Keratinocyte (primary cell): ENCODE data around the gene UVSSA. TPM values are rescaled to one million over a fixed set of nuclear protein-coding genes. Genes with fewer than 3 reads are reported as not detected.

Experiments used
- DNase-seq: peaks from one replicate; pipeline ENCODE4 v3.0.0-alpha.2; 2011; ENCODE audit warnings: low read depth, missing footprints, low spot score
- FAIRE-seq: peaks from 2 replicates; lab custom pipeline; 2011; peaks lifted over from hg19 to GRCh38; lab: Jason Lieb, UNC
- H2AFZ ChIP-seq: 2 replicates; pipeline ENCODE4 v1.6.0; 2012; ENCODE audit warnings: low read length, control low read depth, inconsistent platforms; ENCODE audit not compliant: control insufficient read depth
- H3K27ac ChIP-seq: 2 replicates; pipeline ENCODE4 v1.5.1; 2011; ENCODE audit warnings: low read length; ENCODE audit not compliant: control insufficient read depth, insufficient read depth
- H3K27me3 ChIP-seq: 3 replicates; pipeline ENCODE4 v1.6.0; 2011; ENCODE audit warnings: low read length; ENCODE audit not compliant: control insufficient read depth, insufficient read depth; ENCODE audit errors: extremely low read depth
- H3K36me3 ChIP-seq, 2 experiments: 2 replicates in 1 of 2; 3 replicates in 1 of 2; pipeline ENCODE4 v1.5.1; 2011; ENCODE audit warnings: low read length in 2 of 2, mild to moderate bottlenecking in 1 of 2; ENCODE audit not compliant: control insufficient read depth in 2 of 2, insufficient read depth in 2 of 2; ENCODE audit errors: extremely low read depth in 1 of 2
- H3K4me1 ChIP-seq: 3 replicates; pipeline ENCODE4 v1.5.1; 2011; ENCODE audit warnings: low read length; ENCODE audit not compliant: control insufficient read depth, insufficient read depth; ENCODE audit errors: extremely low read depth
- H3K4me2 ChIP-seq: 3 replicates; pipeline ENCODE4 v1.6.0; 2011; ENCODE audit warnings: low read depth, low read length; ENCODE audit not compliant: control insufficient read depth, insufficient read depth; ENCODE audit errors: extremely low read depth
- H3K4me3 ChIP-seq, 3 experiments: fragments of 200-600 bp in 1 of 3; sonication (generic) in 1 of 3; 2 replicates in 2 of 3; 3 replicates in 1 of 3; pipeline ENCODE4 v1.5.1; 2011 to 2016; ENCODE audit warnings: low read length in 3 of 3, mild to moderate bottlenecking in 3 of 3, control low read depth in 2 of 3, inconsistent platforms in 1 of 3, low read depth in 1 of 3, mixed read lengths in 1 of 3, mixed run types in 1 of 3, moderate library complexity in 1 of 3; ENCODE audit not compliant: control insufficient read depth in 2 of 3, insufficient read depth in 2 of 3; ENCODE audit errors: extremely low read depth in 1 of 3
- H3K79me2 ChIP-seq: 2 replicates; pipeline ENCODE4 v1.6.0; 2012; ENCODE audit warnings: low read length; ENCODE audit not compliant: control insufficient read depth, insufficient read depth
- H3K9ac ChIP-seq: 3 replicates; pipeline ENCODE4 v1.6.0; 2011; ENCODE audit warnings: low read length; ENCODE audit not compliant: control insufficient read depth, insufficient read depth; ENCODE audit errors: extremely low read depth
- H3K9me1 ChIP-seq: 3 replicates; pipeline ENCODE4 v1.6.0; 2011; ENCODE audit warnings: low read length; ENCODE audit not compliant: control insufficient read depth, insufficient read depth; ENCODE audit errors: extremely low read depth
- H3K9me3 ChIP-seq: 2 replicates; pipeline ENCODE4 v1.5.1; 2012; ENCODE audit warnings: low read depth, low read length; ENCODE audit not compliant: control insufficient read depth
- H4K20me1 ChIP-seq: 3 replicates; pipeline ENCODE4 v1.6.0; 2011; ENCODE audit warnings: low read length; ENCODE audit not compliant: control insufficient read depth, insufficient read depth; ENCODE audit errors: extremely low read depth
- EZH2 ChIP-seq: IDR thresholded peaks from one replicate; pipeline ENCODE4 v1.6.1; 2012; ENCODE audit warnings: inconsistent platforms, mild to moderate bottlenecking, low read length, moderate library complexity
- dilution Hi-C: fragments of 300-500 bp; cut with MboI; formaldehyde crosslinking; loops from one replicate; pipeline ENCODE4 v1.7.0; 2020; ENCODE audit warnings: low sequenced_read_pairs; ENCODE audit not compliant: extremely low pct_ligation_motif_present
- polyA plus RNA-seq, 5 experiments: library from polyadenylated mRNA; depleted of rRNA in 3 of 5; stranded (reverse) in 3 of 5; stranded (forward) in 1 of 5; unstranded in 1 of 5; fragments of >200 nt; gene quantifications; 1 replicate in 1 of 5; 2 replicates in 3 of 5; 3 replicates in 1 of 5; pipeline versions ENCODE4 v1.2.1 to v1.2.3, GENCODE V29; 2011 to 2012; ENCODE audit warnings: missing spikeins in 2 of 5, low read depth in 1 of 5, low replicate concordance in 1 of 5
- TF ChIP-seq, protein P1 (sequence below), 3 experiments: IDR thresholded peaks in 1 of 3; conservative IDR thresholded peaks in 1 of 3; optimal IDR thresholded peaks in 1 of 3; 2 replicates in 2 of 3; 3 replicates in 1 of 3; pipeline versions ENCODE3 to v1.5.1; 2011; ENCODE audit warnings: low read length in 3 of 3, mild to moderate bottlenecking in 3 of 3, moderate library complexity in 2 of 3, control low read depth in 1 of 3, inconsistent platforms in 1 of 3; ENCODE audit not compliant: insufficient read depth in 2 of 3; ENCODE audit errors: extremely low read depth in 1 of 3

The UVSSA gene
- polyA plus RNA-seq, 1 donor (not counting 4 experiments of a cell fraction or from before 2014, with no cell fraction given) = 4.7 TPM

DNA sequence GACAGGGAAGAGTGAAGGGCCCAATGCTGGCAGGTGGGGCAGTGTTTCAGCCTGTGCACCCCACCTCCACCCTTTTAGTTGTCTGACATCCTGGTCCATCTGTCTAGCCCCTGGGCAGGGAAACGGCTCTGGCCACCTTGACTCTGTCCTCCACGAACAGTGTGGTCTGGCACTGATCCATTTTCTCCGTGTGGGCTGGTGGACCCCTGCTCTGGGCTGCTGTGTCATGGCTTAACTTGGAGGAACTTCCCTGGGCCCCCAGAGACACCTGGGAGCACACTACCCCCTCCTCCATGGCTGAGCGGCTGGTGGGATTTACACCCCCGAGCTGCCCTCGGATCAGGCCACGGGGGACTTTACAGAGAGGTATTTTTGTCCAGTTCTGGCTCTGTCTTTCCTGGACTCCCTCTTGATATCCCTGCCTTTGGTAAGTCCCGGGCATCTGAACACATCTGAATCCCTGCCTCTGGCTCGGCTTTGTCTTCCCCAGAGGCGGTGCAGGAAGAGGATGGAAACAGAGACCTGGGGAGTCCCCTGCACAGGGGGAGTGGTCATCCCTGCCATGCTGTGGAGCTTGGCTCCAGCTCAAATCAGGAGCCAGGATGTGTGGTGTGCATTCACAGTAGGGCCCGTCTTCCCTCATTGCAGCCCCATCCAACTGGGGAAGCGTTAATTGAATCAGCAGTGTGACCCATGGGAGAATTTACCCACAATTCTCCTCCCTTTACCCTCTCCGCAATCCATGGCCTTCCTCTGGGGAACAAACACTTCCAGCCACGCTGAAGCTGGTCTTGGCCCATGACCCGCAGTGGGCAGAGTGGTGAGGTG lies 65.6 kb downstream of the UVSSA start:
- dilution Hi-C loops = loop anchor here (25.0 kb wide), 1 partner anchor 225 kb away; no protein-coding TSS in a partner anchor
- H3K36me3 ChIP-seq = no peaks in the 10 kb centered on the region
- H2AFZ ChIP-seq = no peak overlapping the region
- H3K4me2 ChIP-seq = no peak overlapping the region
- peaks cover 6% of the 10 kb centered on the region for H4K20me1 ChIP-seq
- H3K79me2 ChIP-seq = no peaks in the 10 kb centered on the region
- H3K4me1 ChIP-seq = no peaks in the 10 kb centered on the region
- TF ChIP-seq, protein P1, sequence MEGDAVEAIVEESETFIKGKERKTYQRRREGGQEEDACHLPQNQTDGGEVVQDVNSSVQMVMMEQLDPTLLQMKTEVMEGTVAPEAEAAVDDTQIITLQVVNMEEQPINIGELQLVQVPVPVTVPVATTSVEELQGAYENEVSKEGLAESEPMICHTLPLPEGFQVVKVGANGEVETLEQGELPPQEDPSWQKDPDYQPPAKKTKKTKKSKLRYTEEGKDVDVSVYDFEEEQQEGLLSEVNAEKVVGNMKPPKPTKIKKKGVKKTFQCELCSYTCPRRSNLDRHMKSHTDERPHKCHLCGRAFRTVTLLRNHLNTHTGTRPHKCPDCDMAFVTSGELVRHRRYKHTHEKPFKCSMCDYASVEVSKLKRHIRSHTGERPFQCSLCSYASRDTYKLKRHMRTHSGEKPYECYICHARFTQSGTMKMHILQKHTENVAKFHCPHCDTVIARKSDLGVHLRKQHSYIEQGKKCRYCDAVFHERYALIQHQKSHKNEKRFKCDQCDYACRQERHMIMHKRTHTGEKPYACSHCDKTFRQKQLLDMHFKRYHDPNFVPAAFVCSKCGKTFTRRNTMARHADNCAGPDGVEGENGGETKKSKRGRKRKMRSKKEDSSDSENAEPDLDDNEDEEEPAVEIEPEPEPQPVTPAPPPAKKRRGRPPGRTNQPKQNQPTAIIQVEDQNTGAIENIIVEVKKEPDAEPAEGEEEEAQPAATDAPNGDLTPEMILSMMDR (optimal IDR thresholded peaks at IDR 0.05 in 1 of 3, IDR thresholded peaks at IDR 0.05 in 1 of 3, conservative IDR thresholded peaks at IDR 0.05 in 1 of 3; ENCODE audit: extremely low read depth in 1 of 3, insufficient read depth in 2 of 3, low read length in 3 of 3) = no peak
- no peak for TF ChIP-seq EZH2
- no peak overlapping the region for H3K9ac ChIP-seq
- H3K27me3 ChIP-seq = peaks cover 62% of the 10 kb centered on the region
- H3K9me1 ChIP-seq = no peaks in the 10 kb centered on the region
- no peak for FAIRE-seq
- H3K4me3 ChIP-seq = no peak overlapping the region
- H3K27ac ChIP-seq = no peak overlapping the region
- H3K9me3 ChIP-seq = no peaks in the 10 kb centered on the region
- DNase-seq = no peak

DNA sequence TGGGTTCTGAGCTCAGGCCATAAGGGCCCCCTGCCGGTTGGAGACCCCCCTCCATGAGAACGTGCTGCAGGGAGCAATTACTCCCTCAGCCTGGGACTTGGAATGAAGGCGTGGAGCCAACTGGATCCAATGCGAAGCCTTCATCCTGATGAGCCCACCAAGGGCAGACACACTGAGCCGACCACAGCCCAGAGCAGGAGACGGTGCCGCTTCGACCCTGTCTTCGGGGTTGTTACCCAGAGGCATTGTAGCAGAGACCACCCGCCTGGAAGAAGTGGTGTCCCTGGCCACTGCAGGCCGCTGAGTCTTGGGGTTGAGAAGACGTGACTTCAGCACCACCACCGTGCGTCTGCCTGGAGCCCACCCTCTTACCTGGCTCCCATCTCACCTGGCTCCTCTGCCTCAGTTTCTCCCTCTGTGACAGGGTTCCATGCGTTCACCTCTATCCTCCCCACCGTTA lies 66.2 kb downstream of the UVSSA start:
- H3K27ac ChIP-seq = no peak overlapping the region
- no peaks in the 10 kb centered on the region for H3K79me2 ChIP-seq
- H3K9me3 ChIP-seq = no peaks in the 10 kb centered on the region
- H3K27me3 ChIP-seq = peaks cover 58% of the 10 kb centered on the region
- no peak overlapping the region for H3K4me3 ChIP-seq
- H3K9me1 ChIP-seq = no peaks in the 10 kb centered on the region
- H4K20me1 ChIP-seq = peaks cover 6% of the 10 kb centered on the region
- dilution Hi-C loops = loop anchor here (25.0 kb wide), 1 partner anchor 224 kb away; no protein-coding TSS in a partner anchor
- H3K4me1 ChIP-seq = no peaks in the 10 kb centered on the region
- FAIRE-seq (no peak), DNase-seq (no peak)
- H3K4me2 ChIP-seq = no peak overlapping the region
- TF ChIP-seq, protein P1 (optimal IDR thresholded peaks at IDR 0.05 in 1 of 3, IDR thresholded peaks at IDR 0.05 in 1 of 3, conservative IDR thresholded peaks at IDR 0.05 in 1 of 3; ENCODE audit: extremely low read depth in 1 of 3, insufficient read depth in 2 of 3, low read length in 3 of 3) = no peak
- TF ChIP-seq EZH2 = no peak
- H3K36me3 ChIP-seq = no peaks in the 10 kb centered on the region
- no peak overlapping the region for H3K9ac ChIP-seq
- no peak overlapping the region for H2AFZ ChIP-seq
